NK-92 treated with Interleukin-12 subunit alpha and Interleukin-12 subunit beta, amount 100 ng/mL, for 24 hours (cell line): ENCODE data around the gene WDR62.

Source experiments
- DNase-seq: peaks from one replicate; lab custom pipeline; 2025; lab: John Stamatoyannopoulos, UW

WDR62 gene

GRCh38 chr19:36054733-36055686 lies at the start of gene WDR62:
TSS of gene WDR62 (plus strand) at chr19:36054897. CDS start at chr19:36054972, 75 bp downstream.
- peak; percentile 94 for DNase-seq

- DNase-seq = no peak
These were observed 47.7 kb upstream of the WDR62 start for GRCh38 chr19:36006955-36007354.

- no peak for DNase-seq
These were observed 46.2 kb upstream of the WDR62 start, which contains the start of gene SYNE4 for GRCh38 chr19:36008336-36008978. TSS of gene SYNE4 (minus strand) at chr19:36008813. CDS start at chr19:36008681, 132 bp downstream.

GRCh38 chr19:36009220-36009619 lies 45.5 kb upstream of the WDR62 start:
- no peak for DNase-seq

GRCh38 chr19:36009633-36010379 lies 44.9 kb upstream of the WDR62 start:
- DNase-seq = no peak

GRCh38 chr19:36010402-36010801 lies 44.3 kb upstream of the WDR62 start:
- DNase-seq = no peak

- no peak for DNase-seq
These were observed 41.3 kb upstream of the WDR62 start for GRCh38 chr19:36013280-36014011.

GRCh38 chr19:36014012-36014924 lies 40.4 kb upstream of the WDR62 start, which contains the start of gene ALKBH6:
TSS of gene ALKBH6 (minus strand) at chr19:36014213. CDS start at chr19:36013397, 816 bp downstream.
- peak; percentile 100 for DNase-seq

- no peak for DNase-seq
These were observed 35.5 kb upstream of the WDR62 start for GRCh38 chr19:36019061-36019670.

GRCh38 chr19:36023432-36023831 lies 31.3 kb upstream of the WDR62 start:
- DNase-seq = no peak

- no peak for DNase-seq
These were observed 29.2 kb upstream of the WDR62 start for GRCh38 chr19:36025541-36025940.

- DNase-seq = no peak
These were observed 28.4 kb upstream of the WDR62 start for GRCh38 chr19:36026091-36026876.

GRCh38 chr19:36027696-36028095 lies 27.0 kb upstream of the WDR62 start:
- DNase-seq = no peak

GRCh38 chr19:36028313-36029041 lies 26.2 kb upstream of the WDR62 start:
- no peak for DNase-seq

- no peak for DNase-seq
These were observed 24.2 kb upstream of the WDR62 start for GRCh38 chr19:36030264-36031148.

GRCh38 chr19:36031308-36031707 lies 23.4 kb upstream of the WDR62 start:
- no peak for DNase-seq
